Breast epithelium (tissue), 4 donors: Measurements from ENCODE around the gene ZNF593. TPM values are rescaled to one million over a fixed set of nuclear protein-coding genes. Genes with fewer than 3 reads are reported as not detected.

Experiments used
- DNase-seq, 2 donors: peaks; one replicate each; pipeline ENCODE4 v3.0.0-alpha.2; 2019; ENCODE audit warnings: low spot score in 2 of 2
- H3K27ac ChIP-seq, 2 donors: fragments of 200-600 bp; sonication (generic) in 1 of 2; one replicate each; pipeline ENCODE4 v1.5.1; 2016 to 2019; ENCODE audit warnings: mild to moderate bottlenecking in 1 of 2
- H3K27me3 ChIP-seq, 2 donors: fragments of 200-600 bp; sonication (generic) in 1 of 2; one replicate each; pipeline versions ENCODE4 v1.5.1 to v1.6.0; 2017 to 2019; ENCODE audit warnings: control low read depth in 1 of 2, mild to moderate bottlenecking in 1 of 2
- H3K36me3 ChIP-seq: fragments of 200-600 bp; one replicate; pipeline ENCODE4 v1.5.1; 2019
- H3K4me1 ChIP-seq, 2 donors: fragments of 200-600 bp; sonication (generic); one replicate each; pipeline ENCODE4 v1.5.1; 2016 to 2019; ENCODE audit warnings: control low read depth in 1 of 2
- H3K4me3 ChIP-seq, 3 donors: fragments of 200-600 bp; sonication (generic); 1 replicate in 2 of 3; 2 replicates in 1 of 3; pipeline ENCODE4 v1.5.1; 2016 to 2019; ENCODE audit warnings: mild to moderate bottlenecking in 3 of 3, moderate library complexity in 2 of 3
- H3K9me3 ChIP-seq, 2 donors: fragments of 200-600 bp; sonication (generic) in 1 of 2; one replicate each; pipeline ENCODE4 v1.5.1; 2016 to 2019; ENCODE audit warnings: control low read depth in 1 of 2
- POLR2A ChIP-seq: fragments of 450-650 bp; IDR thresholded peaks from one replicate; pipeline ENCODE4 v1.6.1; 2016; ENCODE audit warnings: antibody characterized with exemption, mild to moderate bottlenecking, moderate library complexity
- POLR2AphosphoS5 ChIP-seq, 3 donors: sonication (generic); formaldehyde crosslinking; IDR thresholded peaks; one replicate each; pipeline ENCODE4 v1.6.1; 2017; ENCODE audit warnings: antibody characterized with exemption in 3 of 3
- intact Hi-C: fragments of 100-400 bp; cut with DNase I; formaldehyde crosslinking; loops from one replicate; pipeline ENCODE4 v1.15.1; 2023; ENCODE audit warnings: low total_unique reads
- total RNA-seq, 3 donors: library from RNA; depleted of rRNA; stranded (reverse); fragments of >200 nt; gene quantifications; one replicate each; pipeline ENCODE4 v1.1.0, GENCODE V29; 2016
- TF ChIP-seq, protein P1 (sequence below), 3 donors: fragments of 450-650 bp; IDR thresholded peaks; one replicate each; pipeline ENCODE4 v1.5.1; 2016 to 2017; ENCODE audit warnings: antibody characterized with exemption in 3 of 3, mild to moderate bottlenecking in 3 of 3, moderate library complexity in 3 of 3

ZNF593 gene
- total RNA-seq: 10 to 100 TPM; 26.4 to 39.7 (median 31.9) TPM

DNA sequence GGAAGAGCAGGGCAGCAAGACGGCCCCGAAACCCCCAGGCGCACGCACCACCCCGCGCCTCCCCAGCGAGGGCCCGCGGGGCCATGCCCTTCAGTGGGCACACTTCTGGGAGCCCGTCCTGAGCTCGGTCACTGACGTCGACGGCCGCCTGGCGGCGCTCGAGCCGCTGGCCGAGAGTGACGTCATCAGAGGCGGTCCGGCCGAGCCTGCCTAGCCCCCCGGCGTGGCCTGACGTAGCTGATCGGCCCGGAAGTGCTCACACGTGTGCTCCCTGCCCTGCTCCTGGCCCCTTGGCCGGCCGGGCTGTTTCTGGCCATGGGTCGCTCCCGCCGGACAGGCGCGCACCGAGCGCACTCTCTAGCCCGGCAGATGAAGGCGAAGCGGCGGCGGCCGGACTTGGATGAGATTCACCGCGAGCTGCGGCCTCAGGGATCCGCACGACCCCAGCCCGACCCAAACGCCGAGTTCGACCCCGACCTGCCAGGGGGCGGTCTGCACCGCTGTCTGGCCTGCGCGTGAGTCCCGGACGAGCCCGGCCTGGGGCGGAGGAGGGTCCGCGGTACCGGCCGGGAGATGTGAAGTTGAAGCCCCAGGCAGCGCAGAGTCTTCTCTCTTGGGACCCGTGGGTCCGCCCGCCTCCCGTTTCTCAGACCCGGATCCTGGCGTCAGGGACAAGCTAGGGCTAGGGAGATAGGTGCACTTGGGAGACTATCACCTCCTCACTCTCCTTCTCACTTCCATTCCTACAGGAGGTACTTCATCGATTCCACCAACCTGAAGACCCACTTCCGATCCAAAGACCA, at the start of gene ZNF593:
Gene ZNF593, plus strand, starts transcription at position 240 of the 803 bp plus-strand sequence. Its CDS starts 76 bp downstream, at position 316.
- TF ChIP-seq POLR2AphosphoS5 (IDR thresholded peaks at IDR 0.05) (peak; percentile 78 to 88 (median 87)), POLR2A (peak; percentile 52)
- TF ChIP-seq, protein P1, sequence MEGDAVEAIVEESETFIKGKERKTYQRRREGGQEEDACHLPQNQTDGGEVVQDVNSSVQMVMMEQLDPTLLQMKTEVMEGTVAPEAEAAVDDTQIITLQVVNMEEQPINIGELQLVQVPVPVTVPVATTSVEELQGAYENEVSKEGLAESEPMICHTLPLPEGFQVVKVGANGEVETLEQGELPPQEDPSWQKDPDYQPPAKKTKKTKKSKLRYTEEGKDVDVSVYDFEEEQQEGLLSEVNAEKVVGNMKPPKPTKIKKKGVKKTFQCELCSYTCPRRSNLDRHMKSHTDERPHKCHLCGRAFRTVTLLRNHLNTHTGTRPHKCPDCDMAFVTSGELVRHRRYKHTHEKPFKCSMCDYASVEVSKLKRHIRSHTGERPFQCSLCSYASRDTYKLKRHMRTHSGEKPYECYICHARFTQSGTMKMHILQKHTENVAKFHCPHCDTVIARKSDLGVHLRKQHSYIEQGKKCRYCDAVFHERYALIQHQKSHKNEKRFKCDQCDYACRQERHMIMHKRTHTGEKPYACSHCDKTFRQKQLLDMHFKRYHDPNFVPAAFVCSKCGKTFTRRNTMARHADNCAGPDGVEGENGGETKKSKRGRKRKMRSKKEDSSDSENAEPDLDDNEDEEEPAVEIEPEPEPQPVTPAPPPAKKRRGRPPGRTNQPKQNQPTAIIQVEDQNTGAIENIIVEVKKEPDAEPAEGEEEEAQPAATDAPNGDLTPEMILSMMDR (IDR thresholded peaks at IDR 0.05): peak; percentile 93 to 94 (median 94)
- H3K27ac ChIP-seq: peak within 1 kb of the TSS; percentile 87 to 89
- no peaks in the 10 kb centered on the region for H3K36me3 ChIP-seq
- no peaks in the 10 kb centered on the region for H3K4me1 ChIP-seq
- H3K4me3 ChIP-seq: peak within 1 kb of the TSS; percentile 76 to 89 (median 80)
- peak; percentile 88 to 93 for DNase-seq
- intact Hi-C loops: loop anchor here (10.0 kb wide), 1 partner anchor 65 kb away; the partner anchor contains the start of gene CEP85
- no peaks in the 10 kb centered on the region for H3K27me3 ChIP-seq
- H3K9me3 ChIP-seq: no peaks in the 10 kb centered on the region

- no peak for DNase-seq
- Histone ChIP-seq H3K4me1 (no peaks in the 10 kb centered on the region), H3K27ac (peak overlapping the region; percentile 30 to 53), H3K36me3 (no peaks in the 10 kb centered on the region), H3K4me3 (no peak overlapping the region), H3K27me3 (no peaks in the 10 kb centered on the region), H3K9me3 (no peaks in the 10 kb centered on the region)
- intact Hi-C loops: no loop called here
- no peak for TF ChIP-seq POLR2AphosphoS5 (IDR thresholded peaks at IDR 0.05)
- TF ChIP-seq, protein P1 (IDR thresholded peaks at IDR 0.05): no peak
Observed at GRCh38 chr1:26121854-26122773, 47.6 kb upstream of the ZNF593 start.

DNA sequence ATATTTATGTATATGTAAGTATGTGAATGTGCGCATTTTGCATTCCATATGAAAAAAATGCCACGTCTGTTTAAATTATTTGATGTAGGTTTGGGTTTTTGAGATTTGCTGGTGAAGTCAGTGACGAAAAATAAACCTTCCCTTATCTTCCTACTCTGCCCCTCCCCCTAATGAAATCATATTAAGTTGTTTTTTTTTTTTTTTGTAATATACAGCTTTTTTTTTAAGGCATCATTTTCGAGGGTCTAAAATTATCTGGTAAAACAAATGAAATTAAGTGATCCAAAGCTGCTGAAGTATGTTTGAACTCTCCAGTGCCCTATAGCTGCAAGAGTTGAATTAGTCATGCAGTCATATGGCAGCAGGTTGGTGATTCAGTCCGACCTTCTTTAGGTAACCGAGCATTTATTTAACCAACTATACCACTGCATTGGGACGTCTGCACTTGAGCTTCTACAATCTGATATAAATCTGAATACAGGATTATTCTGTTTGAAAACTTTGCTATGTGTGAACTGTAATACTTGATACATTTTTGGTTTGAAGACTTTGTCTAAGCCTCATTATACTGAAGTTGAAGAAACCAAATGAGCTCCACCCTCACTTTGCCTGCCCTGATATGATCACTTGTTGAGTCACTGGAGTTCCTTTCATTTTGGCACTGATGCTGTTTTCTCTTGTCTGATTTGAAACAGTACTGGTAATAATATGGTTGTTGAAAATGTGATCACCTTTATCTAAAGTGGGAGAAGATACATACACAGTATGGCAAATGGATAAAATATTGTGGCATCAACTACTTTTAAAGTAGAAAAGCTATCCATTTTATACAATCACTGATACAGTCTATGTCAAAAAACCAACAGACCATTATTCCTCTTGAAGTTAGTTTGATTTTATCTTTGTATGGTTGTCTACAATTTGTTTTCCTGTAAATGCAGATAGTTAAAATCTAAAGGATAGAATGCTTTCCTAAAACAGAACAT, 46.4 kb upstream of the ZNF593 start:
- no peaks in the 10 kb centered on the region for H3K9me3 ChIP-seq
- no peaks in the 10 kb centered on the region for H3K36me3 ChIP-seq
- no peaks in the 10 kb centered on the region for H3K27me3 ChIP-seq
- intact Hi-C loops: no loop called here
- no peak for DNase-seq
- no peaks in the 10 kb centered on the region for H3K4me1 ChIP-seq
- peak overlapping the region; percentile 8 to 22 for H3K27ac ChIP-seq
- no peak overlapping the region for H3K4me3 ChIP-seq
- no peak for TF ChIP-seq POLR2AphosphoS5 (IDR thresholded peaks at IDR 0.05)
- TF ChIP-seq, protein P1 (IDR thresholded peaks at IDR 0.05): no peak
- TF ChIP-seq POLR2A: no peak

- H3K36me3 ChIP-seq: no peaks in the 10 kb centered on the region
- H3K4me1 ChIP-seq: no peaks in the 10 kb centered on the region
- no peaks in the 10 kb centered on the region for H3K27me3 ChIP-seq
- no peak for DNase-seq
- H3K9me3 ChIP-seq: no peaks in the 10 kb centered on the region
- H3K4me3 ChIP-seq: no peak overlapping the region
- H3K27ac ChIP-seq: peak overlapping the region in 1 of 2 donors; percentile 15
- no peak for TF ChIP-seq POLR2A
- TF ChIP-seq POLR2AphosphoS5 (IDR thresholded peaks at IDR 0.05): no peak
- TF ChIP-seq, protein P1 (IDR thresholded peaks at IDR 0.05): no peak
- intact Hi-C loops: no loop called here
Observed at GRCh38 chr1:26124418-26125331, 45.0 kb upstream of the ZNF593 start.
